CD4-positive, alpha-beta T cell treated with Interferon alpha-2 for 1 hour (primary cell): Measurements from ENCODE around the gene SNRNP40.
"Not testable (repeated sequence)": the region's sequence is repeated elsewhere in the genome, so short reads cannot be mapped to it uniquely, and the experiment has no call there.

Source experiments
- DNase-seq, 2 donors: peaks; one replicate each; pipeline ENCODE4 v3.0.0-alpha.2; 2020 to 2022

SNRNP40 gene

DNA sequence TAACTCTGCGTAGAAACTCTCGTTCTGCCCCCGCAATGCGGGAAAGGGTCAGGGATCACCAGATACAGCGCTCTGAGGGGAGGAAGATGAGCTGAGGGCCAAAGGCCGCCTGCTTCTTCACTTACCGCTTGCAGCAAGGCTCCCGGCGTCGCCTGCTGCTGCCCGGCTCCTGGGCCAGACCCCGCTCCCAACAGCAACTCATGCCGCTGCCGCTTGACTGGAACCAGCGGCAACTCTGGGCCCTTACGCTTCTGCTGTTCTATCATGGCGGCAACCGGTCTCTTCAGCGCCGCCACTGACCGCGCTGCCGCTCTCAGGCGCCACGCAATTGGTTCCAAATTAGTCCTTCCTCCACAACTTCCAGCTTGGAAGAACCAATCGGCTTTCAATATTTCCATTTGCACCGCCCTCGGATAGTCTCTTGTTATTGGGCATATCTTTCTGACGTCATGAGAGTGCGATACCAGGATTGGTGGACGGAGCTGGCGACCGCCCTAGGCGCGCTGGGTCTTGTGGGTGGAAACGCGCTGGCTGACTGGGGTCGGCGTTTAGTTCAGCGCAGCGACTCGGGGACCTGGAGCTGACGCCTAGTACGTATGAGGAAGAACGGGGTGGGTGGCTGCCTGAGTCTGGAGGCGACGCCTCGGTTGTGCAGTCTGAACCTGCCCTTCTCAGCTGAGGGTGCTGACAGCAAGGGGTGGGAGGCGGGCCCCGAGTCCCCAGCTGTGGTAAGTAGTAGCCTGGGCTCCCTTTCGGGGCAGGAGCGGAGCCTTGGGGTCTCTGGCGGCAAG lies at the start of gene SNRNP40, which contains the start of gene ZCCHC17:
Gene SNRNP40, minus strand, starts transcription at position 303 of the 791 bp plus-strand sequence. Its CDS starts 37 bp downstream, at position 266.
Gene ZCCHC17, plus strand, starts transcription at position 547 of the 791 bp plus-strand sequence. CDS start 13,067 bp downstream, outside the sequence.
- peak; percentile 97 to 99 for DNase-seq

DNA sequence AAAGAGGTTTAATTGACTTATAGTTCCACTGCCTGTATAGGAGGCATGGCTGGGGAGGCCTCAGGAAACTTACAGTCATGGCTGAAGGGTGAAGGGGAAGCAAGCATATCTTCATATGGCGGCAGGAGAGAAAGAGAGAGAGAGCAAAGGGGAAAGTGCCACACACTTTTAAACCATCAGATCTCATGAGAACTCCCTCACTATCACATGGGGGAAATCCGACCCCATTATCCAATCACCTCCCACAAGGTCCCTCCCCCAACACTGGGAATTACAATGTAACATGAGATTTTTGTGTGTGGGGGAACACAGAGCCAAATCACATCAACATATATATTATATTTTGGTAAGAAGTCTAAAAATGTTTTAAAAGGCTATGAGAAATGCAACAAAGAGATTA lies 49.0 kb upstream of the SNRNP40 start:
- no peak for DNase-seq

DNA sequence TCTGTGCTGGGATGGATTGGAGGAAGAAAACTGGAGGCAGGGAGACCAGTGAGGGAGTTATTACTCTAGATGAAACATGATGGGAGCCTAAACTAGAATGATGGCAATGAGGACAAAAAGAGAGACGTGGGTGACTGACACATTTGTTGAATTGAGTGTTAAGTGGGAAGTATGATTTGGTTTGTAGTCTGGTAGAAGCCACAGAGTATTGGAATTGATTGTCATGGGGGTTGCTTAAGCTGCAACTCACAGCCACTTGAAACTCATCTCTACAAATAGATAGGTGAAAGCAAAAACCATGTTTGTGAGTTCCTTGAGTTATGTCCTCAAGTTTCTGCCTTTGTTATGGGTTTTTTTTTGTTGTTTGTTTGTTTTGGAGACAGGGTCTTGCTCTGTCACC lies 47.9 kb upstream of the SNRNP40 start:
- no peak for DNase-seq

DNA sequence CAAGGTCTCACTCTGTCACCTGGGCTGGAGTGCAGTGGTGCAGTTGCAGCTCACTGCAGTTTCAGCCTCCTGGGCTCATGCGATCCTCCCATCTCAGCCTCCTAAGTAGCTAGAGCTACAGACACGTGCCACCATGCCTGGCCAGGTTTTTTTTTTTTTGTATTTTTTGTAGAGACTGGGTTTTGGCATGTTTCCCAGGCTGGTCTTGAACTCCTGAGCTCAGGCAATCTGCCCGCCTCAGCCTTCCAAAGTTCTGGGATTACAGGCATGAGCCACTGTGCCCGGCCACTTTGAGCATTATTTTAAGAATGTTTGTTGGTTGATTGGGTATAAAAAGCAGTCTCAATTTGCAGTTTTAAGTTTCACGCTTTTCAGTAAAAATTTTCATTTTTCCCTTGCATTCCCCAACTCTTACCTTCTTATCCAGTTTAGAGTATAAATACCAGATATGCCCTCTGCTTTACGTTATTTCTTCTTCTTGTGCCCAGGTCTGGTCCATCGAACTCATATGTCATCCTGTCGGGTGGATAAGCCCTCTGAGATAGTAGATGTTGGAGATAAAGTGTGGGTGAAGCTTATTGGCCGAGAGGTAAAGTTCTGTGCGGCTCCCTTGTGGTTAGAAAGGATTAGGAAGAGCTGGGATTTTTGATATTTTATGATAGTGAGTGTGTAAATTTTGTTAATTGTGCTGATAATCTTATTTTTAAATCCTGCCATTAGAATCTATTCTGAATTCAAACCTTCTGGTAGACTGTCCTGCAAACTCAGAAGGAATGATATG lies 40.3 kb upstream of the SNRNP40 start:
- DNase-seq, result no peak

DNA sequence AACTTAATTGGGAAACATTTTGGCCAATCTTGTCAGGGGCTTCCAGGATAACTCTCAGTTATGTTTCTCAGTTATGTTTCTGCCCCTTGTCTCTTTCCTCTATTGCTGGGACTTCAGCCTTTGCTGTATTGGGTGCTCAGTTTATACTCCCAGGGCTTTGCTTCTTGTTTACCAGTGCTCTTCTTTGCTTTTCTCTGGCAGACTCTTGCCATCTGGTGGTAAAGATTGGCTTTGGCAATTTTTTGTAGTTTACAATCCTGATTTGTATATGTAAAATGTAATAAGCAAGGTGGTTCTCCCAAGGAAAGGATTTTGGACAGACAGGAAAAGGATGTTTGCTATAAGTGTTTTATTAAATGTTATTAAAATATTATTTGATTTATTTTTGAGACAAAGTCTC lies 38.4 kb upstream of the SNRNP40 start:
- DNase-seq, result peak in 1 of 2 donors; percentile 41

DNA sequence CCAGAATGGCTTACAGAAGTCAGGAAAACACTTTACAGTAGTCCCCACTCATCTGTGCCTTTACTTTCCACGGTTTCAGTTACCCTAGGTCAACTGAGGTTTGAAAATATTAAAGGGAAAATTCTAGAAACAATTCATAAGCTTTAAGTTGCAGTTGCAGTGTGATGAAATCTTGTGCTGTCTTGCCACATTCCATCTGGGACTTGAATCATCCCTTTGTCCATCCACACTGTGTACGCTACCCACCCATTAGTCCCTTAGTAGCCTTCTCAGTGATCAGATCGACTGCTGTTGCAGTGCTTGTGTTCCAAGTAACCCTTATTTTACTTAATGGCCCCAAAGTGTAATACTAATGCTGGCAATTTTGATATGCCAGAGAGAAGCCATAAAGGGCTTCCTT lies 30.8 kb upstream of the SNRNP40 start:
- DNase-seq, result no peak

DNA sequence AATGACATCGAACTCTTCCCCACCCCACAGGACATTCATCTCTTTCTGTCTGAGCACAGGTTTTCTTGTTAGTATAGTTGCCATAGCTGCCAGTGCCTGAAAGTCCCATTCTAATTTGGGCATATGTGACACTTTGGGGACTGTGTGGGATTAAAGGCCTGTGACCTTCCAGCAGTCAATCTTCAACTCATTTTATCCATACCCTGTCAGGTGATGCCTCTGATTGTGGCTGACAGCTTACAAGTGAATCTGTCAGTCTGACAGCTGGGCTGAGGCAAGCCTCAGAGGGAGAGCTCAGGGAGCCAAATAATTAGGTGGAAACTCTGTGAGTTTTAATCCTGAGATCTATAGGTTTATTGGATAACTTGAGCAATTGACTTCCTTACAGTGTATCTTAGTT lies 29.9 kb upstream of the SNRNP40 start:
- DNase-seq, result no peak

DNA sequence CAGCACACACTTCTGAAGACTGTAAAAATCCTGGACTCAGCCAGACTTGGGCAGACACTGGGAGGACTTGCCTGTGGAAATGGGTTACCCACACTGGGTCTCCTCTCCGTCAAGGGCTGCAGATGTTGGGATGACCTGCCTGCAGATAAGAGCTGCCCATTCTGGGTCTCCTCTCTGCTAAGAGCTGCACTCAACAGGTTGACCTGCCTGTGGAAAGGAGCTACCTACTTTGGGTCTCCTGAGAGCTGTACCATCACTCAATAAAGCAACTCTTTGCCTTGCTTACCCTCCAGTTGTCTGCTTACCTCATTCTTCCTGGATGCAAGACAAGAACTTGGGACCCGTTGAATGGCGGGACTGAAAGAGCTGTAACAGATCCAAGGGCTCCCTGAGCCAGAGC lies 28.4 kb upstream of the SNRNP40 start:
- no peak for DNase-seq

DNA sequence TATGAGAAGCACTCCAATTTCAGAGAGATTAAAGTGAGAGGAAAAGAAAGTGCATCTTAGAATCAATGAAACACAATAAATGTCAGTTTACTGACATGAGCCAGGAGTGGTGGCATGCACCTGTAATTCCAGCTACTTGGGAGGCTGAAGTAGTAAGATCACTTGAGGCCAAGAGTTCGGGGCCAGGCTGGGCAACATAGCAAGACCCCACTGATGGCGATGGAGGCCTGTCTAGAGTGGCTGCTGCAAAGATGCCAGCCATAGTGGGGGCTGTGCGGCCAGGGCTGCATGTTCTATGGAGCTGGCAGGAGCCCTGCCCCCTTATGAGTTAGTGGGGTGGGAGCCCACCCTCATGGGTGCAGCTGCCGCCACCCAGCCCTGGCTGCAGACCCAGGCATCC lies 27.5 kb upstream of the SNRNP40 start:
- no peak for DNase-seq

DNA sequence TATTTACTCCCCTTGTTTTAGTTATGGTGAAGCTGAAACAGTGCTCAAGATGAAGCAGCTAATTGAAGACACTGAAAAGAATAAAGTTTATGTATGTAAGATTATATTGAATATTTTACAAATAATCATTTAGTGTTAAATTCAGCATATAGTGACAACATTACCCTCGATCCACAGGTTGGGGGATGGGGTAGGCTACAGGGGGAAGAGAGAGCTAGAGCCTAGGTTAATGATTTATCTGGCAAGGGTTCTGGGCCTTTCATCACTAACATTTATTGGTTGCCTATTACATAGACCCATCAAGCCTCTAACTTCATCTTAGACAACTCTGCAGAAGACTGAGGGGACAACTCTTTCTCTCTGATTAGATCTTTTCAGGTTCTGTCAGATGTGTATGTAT lies 21.6 kb upstream of the SNRNP40 start:
- DNase-seq, result no peak

DNA sequence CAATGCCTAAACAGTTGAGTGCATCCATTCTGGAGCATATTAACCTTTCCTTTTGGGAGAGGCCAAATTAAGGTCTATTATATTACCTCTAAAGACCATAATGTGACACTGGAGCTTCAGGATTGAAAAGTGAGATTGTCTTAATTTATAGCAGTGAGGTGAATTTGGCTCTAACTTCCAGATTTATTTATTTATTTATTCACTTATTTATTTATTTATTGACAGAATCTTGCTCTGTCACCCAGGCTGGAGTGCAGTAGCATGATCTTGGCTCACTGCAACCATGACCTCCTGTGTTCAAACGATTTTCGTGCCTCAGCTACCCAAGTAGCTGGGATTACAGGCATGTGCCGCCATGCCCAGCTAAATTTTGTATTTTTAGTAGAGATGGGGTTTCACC lies 19.3 kb upstream of the SNRNP40 start:
- no peak for DNase-seq

DNA sequence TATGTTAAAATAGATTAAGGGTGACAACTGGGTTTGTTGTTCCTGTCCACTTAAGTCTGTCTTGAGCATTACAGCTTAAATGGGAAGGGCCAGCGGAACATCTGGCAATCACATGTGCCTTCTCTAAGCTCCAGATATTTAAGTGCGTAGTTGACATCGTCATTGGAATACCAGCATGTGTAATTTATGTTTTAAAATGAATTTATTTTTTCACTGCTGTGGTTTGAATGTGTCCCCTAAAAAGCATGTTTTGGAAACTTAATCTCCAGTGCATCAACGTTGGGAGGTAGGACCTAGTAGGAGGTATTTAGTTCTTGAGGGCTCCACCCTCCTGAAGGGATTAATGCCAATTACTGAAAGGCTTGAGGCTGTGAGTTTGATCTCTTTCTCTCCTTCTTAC lies 13.6 kb upstream of the SNRNP40 start:
- DNase-seq, result no peak

DNA sequence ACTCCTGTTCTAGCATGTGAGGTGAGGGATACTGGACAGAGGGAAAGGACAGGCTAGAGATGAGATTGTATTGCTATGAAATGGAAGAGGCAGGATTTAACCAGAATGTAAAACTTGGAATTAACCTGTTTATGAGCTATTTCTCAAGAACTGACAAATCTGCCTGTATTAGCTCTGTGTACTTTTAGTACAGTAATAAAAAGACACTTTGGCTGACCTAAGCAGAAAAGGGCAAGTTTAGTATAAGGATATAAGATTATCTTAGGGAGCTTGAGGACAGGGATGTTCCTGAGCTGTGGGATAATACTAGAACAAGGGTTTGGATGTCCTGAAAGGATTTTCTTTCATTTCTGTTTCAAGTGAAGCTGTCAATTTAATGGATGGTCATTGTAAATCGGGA lies 11.4 kb upstream of the SNRNP40 start:
- no peak for DNase-seq

DNA sequence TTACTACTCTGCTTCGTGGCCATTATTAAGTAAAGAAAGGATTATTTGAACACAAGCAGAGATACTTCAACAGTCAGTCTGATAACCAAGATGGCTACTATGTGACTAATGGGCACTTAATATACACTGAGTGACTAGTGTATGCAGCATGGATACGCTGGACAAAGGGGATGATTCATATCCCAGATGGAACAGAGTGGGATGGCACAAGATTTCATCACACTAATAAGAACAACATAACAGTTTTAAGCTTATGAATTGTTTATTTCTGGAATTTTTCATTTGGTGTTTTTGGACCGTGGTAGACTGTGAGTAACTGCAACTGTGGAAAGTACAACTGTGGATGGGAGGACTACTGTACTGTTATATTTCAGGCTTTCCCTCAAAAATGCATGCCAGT lies 9.7 kb upstream of the SNRNP40 start:
- no peak for DNase-seq

DNA sequence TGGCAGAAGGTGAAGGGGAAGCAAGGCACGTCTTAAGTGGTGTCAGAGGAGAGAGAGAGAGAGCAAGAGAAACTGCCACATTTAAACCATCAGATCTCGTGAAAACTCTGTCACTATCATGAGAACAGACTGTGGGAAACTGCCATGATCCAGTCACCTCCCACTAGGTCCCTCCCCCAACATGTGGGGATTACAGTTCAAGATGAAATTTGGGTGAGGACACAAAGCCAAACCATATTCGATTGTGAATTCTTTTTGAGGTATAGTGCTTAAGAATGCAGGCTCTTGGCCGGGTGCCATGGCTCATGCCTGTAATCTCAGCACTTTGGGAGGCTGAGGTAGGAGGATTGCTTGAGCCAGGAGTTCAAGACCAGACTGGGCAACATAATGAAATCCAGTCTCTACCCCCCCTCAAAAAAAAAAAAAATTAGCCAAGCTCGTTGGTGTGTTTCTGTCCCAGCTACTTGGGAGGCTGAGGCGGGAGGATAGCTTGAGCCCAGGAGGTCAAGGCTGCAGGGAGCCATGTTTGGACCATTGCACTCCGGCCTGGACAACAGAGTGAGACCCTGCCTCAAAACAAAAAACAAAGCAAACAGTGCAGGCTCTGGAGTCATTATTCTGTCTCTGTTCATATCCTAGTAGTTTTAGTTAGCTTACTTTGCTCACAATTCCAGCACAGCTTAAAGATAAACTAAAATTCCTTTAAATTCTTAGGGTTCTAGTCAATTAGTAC lies 6.3 kb upstream of the SNRNP40 start:
- no peak for DNase-seq

DNA sequence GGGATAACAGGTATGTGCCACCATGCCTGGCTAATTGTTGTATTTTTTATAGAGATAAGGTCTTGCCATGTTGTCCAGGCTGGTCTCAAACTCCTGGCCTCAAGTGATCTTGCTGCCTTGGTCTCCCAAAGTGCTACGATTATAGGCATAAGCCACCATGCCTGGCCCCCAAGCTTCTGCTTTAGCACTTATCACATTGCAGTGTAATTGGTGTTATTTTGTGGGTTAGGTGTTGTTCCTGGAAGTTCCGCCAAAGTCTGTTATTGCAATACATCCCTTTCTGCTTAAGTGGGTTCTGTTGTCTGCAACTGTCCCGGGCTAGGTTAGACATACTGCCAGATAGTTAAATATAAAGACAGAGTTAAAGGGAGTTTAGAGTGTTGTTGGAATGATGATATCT lies 3.6 kb upstream of the SNRNP40 start:
- peak in 1 of 2 donors; percentile 47 for DNase-seq

DNA sequence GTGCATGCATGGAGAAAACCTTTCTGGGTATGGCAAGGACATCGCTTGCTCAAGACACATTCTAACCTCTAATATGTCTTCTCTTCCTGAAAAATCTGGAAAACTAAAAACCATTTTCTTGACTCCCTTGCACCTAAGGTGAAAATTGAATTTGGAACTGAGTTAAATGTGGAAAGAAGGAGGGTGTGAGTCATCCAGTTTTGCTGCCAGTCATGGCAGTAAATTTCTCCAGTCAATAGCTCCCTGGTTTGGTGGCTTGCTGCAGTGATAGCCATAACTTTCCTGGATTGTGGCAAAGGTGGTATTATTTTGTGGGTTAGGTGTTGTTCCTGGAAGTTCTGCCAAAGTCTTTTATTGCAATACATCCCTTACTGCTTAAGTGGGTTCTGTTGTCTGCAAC lies 2.8 kb upstream of the SNRNP40 start:
- no peak for DNase-seq

DNA sequence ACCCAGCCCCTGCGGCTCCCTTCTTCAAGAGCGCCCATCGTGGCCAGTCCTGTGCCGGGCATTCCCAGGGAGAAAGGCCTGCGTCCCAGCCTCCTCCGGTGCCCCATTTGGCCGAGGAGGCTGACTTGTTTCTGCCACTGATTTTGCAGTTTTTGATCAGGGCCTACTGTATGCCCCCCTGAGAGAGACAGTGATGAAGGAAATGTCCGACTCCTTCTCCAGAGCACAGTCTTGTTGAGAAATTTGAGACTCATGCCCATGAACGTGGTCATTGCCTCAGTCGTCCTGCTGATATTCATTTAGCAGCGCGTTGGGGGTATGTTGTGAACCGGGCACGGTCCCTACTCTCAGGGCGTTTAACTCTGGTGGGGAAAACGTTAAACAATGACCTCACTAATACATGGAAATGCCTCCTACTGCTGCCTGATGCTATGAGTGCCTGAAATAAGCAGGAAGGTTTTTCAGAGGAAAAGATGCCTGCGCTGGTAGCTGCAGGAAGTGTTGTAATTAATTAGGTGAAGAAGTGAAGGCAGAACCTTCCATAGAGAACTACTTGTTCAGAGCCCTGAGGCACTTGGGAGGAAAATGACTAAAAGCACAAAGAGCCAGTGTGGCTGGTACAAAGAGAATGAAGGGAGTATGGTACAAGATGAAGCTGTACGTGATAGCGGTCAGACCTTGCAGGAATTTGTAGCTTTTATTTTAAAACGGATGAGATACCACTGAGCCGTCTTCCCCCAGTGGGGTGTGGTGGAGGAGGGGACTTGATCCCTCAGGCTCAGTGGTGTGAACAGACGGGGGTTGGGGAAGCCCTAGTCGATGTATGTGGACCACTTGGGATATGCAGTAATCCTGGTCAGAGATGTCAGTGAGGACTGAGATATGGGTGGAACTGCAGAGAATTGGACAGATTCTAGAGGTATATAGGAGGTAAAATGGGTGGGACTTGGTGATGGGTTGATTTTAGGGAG lies 974 bp upstream of the SNRNP40 start:
- DNase-seq, result peak in 1 of 2 donors; percentile 3

DNA sequence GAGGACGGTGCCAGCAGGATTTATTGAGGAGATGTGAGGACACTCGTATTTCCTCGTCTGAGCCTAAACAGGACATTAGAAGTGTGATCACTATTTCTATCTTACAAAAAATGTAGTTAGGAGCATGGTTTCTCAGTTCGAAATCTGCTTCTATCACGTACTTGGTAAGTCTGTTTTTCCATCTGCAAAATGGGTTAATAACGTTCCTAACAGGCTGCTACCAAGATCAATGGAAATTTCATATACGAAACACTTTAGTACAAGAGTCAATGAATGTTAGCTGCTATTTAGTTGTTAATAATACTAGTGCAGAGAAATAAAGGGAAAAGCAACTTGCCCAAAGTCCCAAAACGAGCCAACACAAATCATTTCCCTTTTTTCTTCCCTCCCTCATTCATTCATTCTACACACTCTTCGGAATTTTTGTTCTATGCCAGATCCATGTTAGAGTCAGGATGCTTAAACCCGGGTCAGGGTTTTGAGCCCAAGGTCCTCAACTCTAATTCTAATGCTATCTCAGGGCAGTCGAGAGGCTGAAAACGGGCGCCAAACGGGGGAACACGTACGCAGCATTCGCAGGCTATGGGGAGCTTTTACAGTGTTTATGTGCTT lies 608 bp downstream of the SNRNP40 start:
- DNase-seq, result no peak

DNA sequence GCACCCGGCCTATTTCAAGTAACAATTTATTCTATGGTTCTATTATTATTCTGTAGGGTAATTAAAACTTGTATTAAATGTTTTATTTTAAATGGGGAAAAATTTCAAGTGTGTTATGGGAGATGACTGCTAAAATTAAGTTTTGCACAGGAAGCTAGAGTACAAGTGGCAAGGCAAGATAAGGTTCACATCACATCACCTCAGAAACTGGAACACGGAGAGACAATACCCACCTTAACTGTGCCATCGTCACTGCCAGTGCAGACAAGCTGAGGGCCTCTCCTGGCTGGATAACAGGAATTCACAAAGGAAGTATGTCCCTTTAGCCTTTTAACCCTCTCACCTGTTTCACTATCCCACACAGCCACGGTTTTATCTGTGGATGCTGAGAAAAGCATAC lies 7.6 kb downstream of the SNRNP40 start:
- DNase-seq, result no peak

DNA sequence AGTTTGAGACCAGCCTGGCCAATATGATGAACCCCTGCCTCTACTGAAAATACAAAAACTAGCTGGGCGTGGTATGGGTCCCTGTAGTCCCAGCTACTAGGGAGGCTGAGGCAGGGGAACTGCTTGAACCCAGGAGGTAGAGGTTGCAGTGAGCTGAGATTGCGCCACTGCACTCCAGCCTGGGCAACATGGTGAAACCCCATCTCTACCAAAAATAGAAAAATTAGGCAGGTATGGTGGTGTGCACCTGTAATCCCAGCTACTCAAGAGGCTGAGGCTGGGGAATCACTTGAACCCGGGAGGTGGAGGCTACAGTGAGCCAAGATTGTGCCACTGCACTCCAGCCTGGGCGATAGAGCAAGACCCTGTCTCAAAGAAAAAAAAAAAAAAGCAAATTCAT lies 8.8 kb downstream of the SNRNP40 start:
- DNase-seq, result not testable (repeated sequence)

DNA sequence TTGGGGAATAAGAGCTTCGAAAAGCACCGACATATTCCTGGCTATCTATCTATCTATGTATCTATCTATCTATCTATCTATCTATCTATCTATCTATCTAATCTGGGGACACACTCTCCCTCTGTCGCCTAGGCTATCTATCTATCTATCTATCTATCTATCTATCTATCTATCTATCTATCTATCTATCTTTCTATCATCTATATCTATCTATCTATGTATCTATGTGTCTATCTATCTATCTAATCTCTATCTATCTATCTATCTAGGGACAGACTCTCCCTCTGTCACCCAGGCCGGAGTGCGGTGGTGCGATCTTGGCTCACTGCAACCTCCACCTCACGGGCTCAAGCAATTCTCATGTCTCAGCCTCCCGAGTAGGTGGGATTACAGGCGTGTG lies 14.2 kb downstream of the SNRNP40 start:
- DNase-seq, result not testable (repeated sequence)
